ENCODE results near the gene RASGRF1.

- TF ChIP-seq CTCF (IDR thresholded peaks at IDR 0.05; ENCODE audit: poor library complexity, severe bottlenecking) = no peak
- TF ChIP-seq EP300 (conservative IDR thresholded peaks at IDR 0.05; ENCODE audit: poor library complexity, severe bottlenecking) = peak; percentile 66
Observed at GRCh38 chr15:79091204-79091867, 756 bp upstream of the RASGRF1 start.

Data from neural cell (in vitro differentiated cells).